Spinal cord (tissue), 10 donors: ENCODE measurements around the gene RET. TPM values are rescaled to one million over a fixed set of nuclear protein-coding genes. Genes with fewer than 3 reads are reported as not detected.

Source experiments
- DNase-seq, 6 donors: peaks; one replicate each; pipeline versions ENCODE4 v3.0.0 to v3.0.0-alpha.2; 2013 to 2015; ENCODE audit warnings: low spot score in 6 of 6, low read depth in 4 of 6
- H3K27ac ChIP-seq: one replicate; pipeline ENCODE4 v1.5.1; 2013; ENCODE audit warnings: low read depth, low read length, control low read depth
- H3K27me3 ChIP-seq: one replicate; pipeline ENCODE4 v1.6.1; 2013; ENCODE audit warnings: low read length; ENCODE audit not compliant: control insufficient read depth, insufficient read depth
- H3K36me3 ChIP-seq: one replicate; pipeline ENCODE4 v1.6.1; 2013; ENCODE audit warnings: low read length; ENCODE audit not compliant: control insufficient read depth, insufficient read depth
- H3K4me1 ChIP-seq: one replicate; pipeline ENCODE4 v1.6.1; 2013; ENCODE audit warnings: low read length; ENCODE audit not compliant: control insufficient read depth, insufficient read depth
- H3K4me3 ChIP-seq: one replicate; pipeline ENCODE4 v1.5.1; 2013; ENCODE audit warnings: low read depth, low read length, control low read depth
- H3K9me3 ChIP-seq: one replicate; pipeline ENCODE4 v1.6.1; 2013; ENCODE audit warnings: low read length; ENCODE audit not compliant: control insufficient read depth, insufficient read depth
- WGBS: methylation state at CpG from one replicate; pipeline ENCODE4 v1.1.5; 2013; ENCODE audit warnings: missing lambda C conversion rate; ENCODE audit not compliant: insufficient coverage; 5-methylcytosine and 5-hydroxymethylcytosine counted together
- polyA plus RNA-seq, 2 donors: library from polyadenylated mRNA; unstranded; fragments of 120-200 nt; gene quantifications; one replicate each; pipeline ENCODE4 v1.2.1, GENCODE V29; 2013; ENCODE audit not compliant: insufficient read length in 2 of 2
- total RNA-seq, 2 donors: library from RNA; depleted of rRNA in 1 of 2; stranded (reverse); fragments of 120-200 nt in 1 of 2; fragments of >200 nt in 1 of 2; gene quantifications; one replicate each; pipeline versions ENCODE4 v1.2.3 to v1.2.4, GENCODE V29; 2013 to 2014
- donor health status: healthy.

The RET gene
- total and polyA plus RNA-seq, 4 donors, result 9.5 to 49.9 (median 38.4) TPM

GRCh38 chr10:43043773-43044447 lies 33.0 kb upstream of the RET start:
- Histone ChIP-seq H3K27ac (no peak overlapping the region), H3K4me1 (peaks cover 19% of the 10 kb centered on the region), H3K27me3 (no peaks in the 10 kb centered on the region), H3K9me3 (no peaks in the 10 kb centered on the region), H3K4me3 (no peak overlapping the region), H3K36me3 (no peaks in the 10 kb centered on the region)
- WGBS, result 59% methylated on average over 5 of the region's 9 CpGs
- no peak for DNase-seq

DNA sequence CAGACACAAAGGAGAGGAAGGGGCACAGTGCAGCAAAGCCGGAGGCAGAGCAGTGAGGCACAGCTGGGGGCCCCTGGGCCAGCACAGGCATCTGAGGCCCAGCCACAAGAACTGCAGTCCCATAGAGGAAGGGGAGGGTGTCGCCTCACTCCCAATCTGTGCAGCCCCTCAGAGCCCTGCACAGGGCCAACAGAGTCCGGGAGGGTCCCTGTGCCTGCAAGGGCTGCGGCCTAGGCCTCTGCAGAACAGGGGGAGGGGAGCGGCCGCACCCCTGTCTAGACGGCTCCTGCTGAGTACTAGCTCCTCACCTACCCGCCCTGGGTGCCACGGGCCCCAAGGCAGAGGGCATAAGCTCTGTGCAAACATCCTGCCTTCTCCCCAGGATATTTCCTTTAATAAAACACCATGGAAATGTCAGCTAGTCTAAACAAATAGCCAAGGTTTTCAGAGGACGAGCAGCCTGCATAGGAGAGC lies 32.4 kb upstream of the RET start:
- no peak for DNase-seq
- Histone ChIP-seq H3K36me3 (no peaks in the 10 kb centered on the region), H3K27me3 (no peaks in the 10 kb centered on the region), H3K4me3 (no peak overlapping the region), H3K27ac (no peak overlapping the region), H3K4me1 (peaks cover 19% of the 10 kb centered on the region), H3K9me3 (no peaks in the 10 kb centered on the region)
- WGBS, result 46% methylated on average over 10 of the region's 10 CpGs

DNA sequence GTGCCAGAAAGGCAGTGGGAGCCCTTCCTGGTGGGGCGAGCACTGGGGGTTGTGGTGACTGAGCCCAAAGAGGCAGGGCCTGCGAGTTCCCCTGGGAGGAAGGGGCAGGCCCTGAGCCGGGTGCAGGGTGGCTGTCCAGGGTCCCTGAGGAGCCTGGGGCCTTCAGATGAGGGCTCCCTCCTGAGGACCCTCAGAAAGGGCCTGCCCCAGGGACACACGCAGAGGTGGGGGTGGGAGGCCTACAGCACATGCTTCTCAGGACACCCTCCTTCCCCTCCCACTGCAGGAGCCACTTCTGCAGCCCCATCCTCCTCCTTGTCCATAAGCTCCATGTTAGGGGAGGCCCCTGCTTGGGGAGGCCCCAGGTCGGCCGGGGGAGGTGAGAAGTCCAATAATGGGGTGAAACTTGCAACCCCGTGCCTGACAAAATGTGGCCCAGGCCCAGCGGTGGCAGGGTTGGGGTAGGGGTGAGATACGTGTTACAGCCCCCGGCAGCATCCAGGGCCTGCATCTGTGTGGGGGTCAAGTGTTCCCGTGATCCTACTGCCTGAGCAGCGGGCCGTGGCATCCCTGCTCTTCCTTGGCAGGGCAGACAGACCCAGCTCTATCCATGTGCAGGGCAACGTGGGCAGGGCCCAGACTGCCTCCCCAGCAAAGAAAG lies 31.8 kb upstream of the RET start:
- no peak for DNase-seq
- no peak overlapping the region for H3K4me3 ChIP-seq
- 83% methylated on average over 13 of the region's 14 CpGs for WGBS

DNA sequence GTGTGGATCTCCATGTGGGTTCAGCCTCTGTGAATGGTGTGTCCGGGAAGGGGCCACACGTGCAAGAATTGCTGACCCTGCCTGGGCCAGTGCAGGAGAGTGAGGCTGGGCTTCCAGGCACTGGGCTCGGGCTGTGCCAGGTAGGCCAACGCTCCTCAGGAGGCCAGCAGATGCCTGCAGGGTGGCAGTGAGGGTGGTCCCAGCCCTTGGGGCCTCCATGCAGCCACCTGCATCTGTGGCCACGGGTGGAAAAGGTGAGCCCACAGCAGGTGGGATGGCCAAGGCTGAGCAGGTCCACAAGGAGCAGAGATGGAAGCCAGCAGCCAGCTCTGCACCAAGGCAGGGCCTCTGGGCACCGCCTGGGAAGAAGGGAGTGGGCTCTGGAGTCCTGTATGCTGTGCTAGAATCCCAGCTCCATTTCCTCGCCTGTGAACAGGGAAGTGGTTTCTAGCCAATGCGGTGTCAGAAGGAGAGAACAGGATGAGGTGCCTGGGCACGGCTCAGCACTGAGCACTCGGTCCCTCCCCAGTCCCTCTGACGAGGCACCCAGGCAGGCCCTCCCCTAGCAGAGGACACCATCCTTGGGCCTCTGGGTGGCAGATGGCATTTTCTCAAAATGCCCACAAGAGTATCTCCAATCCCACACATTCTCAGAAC lies 31.1 kb upstream of the RET start:
- no peak for DNase-seq
- H3K4me3 ChIP-seq, result no peak overlapping the region
- no peaks in the 10 kb centered on the region for H3K36me3 ChIP-seq
- H3K27ac ChIP-seq, result no peak overlapping the region
- 90% methylated on average over 10 of the region's 11 CpGs for WGBS
- H3K27me3 ChIP-seq, result no peaks in the 10 kb centered on the region
- no peaks in the 10 kb centered on the region for H3K9me3 ChIP-seq
- peaks cover 19% of the 10 kb centered on the region for H3K4me1 ChIP-seq

More for the DNA sequence above, 31.8 kb upstream of the RET start:
- no peaks in the 10 kb centered on the region for H3K36me3 ChIP-seq
- H3K27ac ChIP-seq, result no peak overlapping the region
- no peaks in the 10 kb centered on the region for H3K9me3 ChIP-seq
- H3K27me3 ChIP-seq, result no peaks in the 10 kb centered on the region
- peaks cover 19% of the 10 kb centered on the region for H3K4me1 ChIP-seq

DNA sequence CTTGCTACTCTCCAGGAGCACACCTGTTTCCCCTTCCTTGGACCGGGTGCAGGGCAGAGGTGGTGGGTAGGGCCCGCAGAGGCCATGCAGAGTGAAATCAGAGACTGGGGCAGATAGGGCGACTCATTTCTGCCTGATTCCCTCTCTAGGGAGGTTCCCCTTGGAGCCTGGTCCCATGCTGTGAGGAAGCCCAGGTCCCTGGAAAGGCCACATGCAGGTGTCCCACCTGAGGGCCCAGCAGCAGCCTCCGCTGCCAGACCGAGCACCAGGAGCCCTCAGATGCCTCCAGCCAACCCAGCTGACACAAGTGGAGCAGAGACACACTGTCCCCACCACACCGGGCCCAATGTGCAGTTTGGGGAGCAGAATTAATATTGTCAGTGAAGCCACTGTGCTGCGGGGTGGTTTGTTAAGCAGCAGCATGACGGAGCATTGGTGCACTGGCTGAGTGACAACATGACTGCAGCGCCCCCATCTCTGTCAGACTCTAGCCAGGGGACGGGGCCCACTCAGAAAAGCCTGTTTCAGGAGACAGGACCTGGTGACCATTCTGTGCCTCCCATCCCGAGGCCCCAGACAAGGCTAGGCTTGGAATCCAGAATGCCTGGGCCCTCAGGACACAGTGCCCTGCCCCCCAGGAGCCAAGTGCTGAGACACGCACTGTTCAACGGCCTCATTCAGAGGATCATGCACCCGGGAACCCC lies 30.4 kb upstream of the RET start:
- Histone ChIP-seq H3K4me3 (no peak overlapping the region), H3K4me1 (peaks cover 19% of the 10 kb centered on the region), H3K27ac (no peak overlapping the region), H3K9me3 (no peaks in the 10 kb centered on the region), H3K36me3 (no peaks in the 10 kb centered on the region), H3K27me3 (no peaks in the 10 kb centered on the region)
- 76% methylated on average over 14 of the region's 14 CpGs for WGBS
- DNase-seq, result no peak

DNA sequence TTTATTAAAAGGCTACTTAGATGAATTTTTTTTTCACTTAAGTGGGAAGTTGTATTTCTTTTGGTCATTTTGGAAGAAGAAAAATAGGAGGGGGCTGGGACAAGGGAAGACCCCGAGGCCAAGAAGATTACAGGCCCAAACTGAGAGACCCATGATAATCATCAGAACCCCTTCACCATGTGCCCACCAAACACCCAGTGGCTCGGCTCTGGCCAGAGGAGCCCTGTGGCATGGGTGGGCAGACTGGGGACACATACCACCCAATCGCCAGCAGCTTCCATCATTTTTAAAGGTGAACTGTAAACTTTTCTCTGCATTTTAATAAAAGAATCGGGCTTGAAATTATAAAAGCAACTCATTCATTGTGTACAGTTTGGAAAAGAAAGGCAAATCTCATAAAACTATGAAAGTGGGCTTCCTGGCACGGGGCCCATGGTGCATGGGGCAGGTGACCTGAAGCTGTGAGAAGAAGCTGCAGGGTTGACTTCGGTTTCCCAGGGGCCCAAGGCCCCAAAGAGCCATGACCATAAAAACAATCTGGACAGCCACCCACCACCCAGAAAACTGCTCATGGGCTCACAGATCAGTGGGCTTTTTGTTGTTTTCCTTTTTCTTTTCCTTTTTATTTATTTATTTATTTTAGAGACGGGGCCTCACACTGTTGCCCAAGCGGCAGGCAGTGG lies 29.4 kb upstream of the RET start:
- Histone ChIP-seq H3K27ac (no peak overlapping the region), H3K27me3 (no peaks in the 10 kb centered on the region), H3K4me3 (no peak overlapping the region), H3K4me1 (peaks cover 19% of the 10 kb centered on the region), H3K36me3 (no peaks in the 10 kb centered on the region), H3K9me3 (no peaks in the 10 kb centered on the region)
- no peak for DNase-seq
- WGBS, result no CpG with 5 or more reads among the region's 8 CpGs

GRCh38 chr10:43048301-43049051 lies 28.4 kb upstream of the RET start:
- 75% methylated on average over 5 of the region's 5 CpGs for WGBS
- DNase-seq, result no peak

DNA sequence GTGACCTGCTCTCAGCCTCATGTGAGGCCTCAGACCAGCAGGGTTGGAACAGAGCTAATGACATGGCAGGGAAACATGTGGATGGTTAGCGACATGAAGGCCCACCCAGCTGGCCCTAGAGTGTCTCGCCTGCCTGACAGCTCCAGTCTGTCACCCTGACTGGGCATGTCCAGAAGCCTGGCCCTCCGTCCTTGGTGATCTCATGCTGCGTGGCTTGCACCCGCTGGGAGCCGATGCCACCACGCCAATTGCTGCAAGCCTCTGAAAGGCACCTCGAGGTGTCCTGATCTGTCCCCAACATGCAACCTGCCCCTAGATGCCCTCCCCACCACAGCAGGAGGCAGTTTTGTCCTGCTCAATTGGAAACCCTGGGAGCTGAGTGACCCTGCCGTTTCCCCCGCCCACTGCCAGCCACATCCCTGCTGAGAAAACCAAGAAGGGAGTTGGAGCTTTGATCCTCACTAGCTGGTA lies 27.8 kb upstream of the RET start:
- H3K4me3 ChIP-seq, result no peak overlapping the region
- 81% methylated on average over 10 of the region's 10 CpGs for WGBS
- no peak for DNase-seq

More at GRCh38 chr10:43048301-43049051, 28.4 kb upstream of the RET start:
- Histone ChIP-seq H3K27ac (no peak overlapping the region), H3K4me3 (no peak overlapping the region), H3K9me3 (no peaks in the 10 kb centered on the region), H3K27me3 (no peaks in the 10 kb centered on the region), H3K36me3 (no peaks in the 10 kb centered on the region), H3K4me1 (peaks cover 19% of the 10 kb centered on the region)

More for the DNA sequence above, 27.8 kb upstream of the RET start:
- Histone ChIP-seq H3K27ac (no peak overlapping the region), H3K36me3 (no peaks in the 10 kb centered on the region), H3K27me3 (no peaks in the 10 kb centered on the region), H3K4me1 (peaks cover 15% of the 10 kb centered on the region), H3K9me3 (no peaks in the 10 kb centered on the region)
